GM10266 (cell line): ENCODE results near the gene FBH1.

Experiments used
- DNase-seq: peaks from one replicate; pipeline ENCODE4 v3.0.0; 2012; ENCODE audit errors: extremely low spot score
- CTCF ChIP-seq: IDR thresholded peaks from 2 replicates; pipeline ENCODE4 v1.5.1; 2012; ENCODE audit warnings: mild to moderate bottlenecking, low read depth; ENCODE audit not compliant: control insufficient read depth, insufficient read depth; ENCODE audit errors: missing control alignments

The FBH1 gene

GRCh38 chr10:5887641-5888040, 2.4 kb upstream of the FBH1 start:
- no peak for TF ChIP-seq CTCF
- no peak for DNase-seq

GRCh38 chr10:5888351-5888750, 1.7 kb upstream of the FBH1 start:
- no peak for DNase-seq
- no peak for TF ChIP-seq CTCF

GRCh38 chr10:5888843-5889623, 1.0 kb upstream of the FBH1 start:
- no peak for TF ChIP-seq CTCF
- DNase-seq, result peak; percentile 62

GRCh38 chr10:5890452-5890915, 441 bp downstream of the FBH1 start:
- TF ChIP-seq CTCF, result no peak
- DNase-seq, result peak; percentile 40

GRCh38 chr10:5891009-5891408, 966 bp downstream of the FBH1 start:
- DNase-seq, result no peak

GRCh38 chr10:5892007-5892406, 2.0 kb downstream of the FBH1 start:
- DNase-seq, result no peak
- TF ChIP-seq CTCF, result no peak

More at GRCh38 chr10:5891009-5891408, 966 bp downstream of the FBH1 start:
- TF ChIP-seq CTCF, result no peak

- no peak for TF ChIP-seq CTCF
- DNase-seq, result no peak
Observed at GRCh38 chr10:5893321-5893720, 3.3 kb downstream of the FBH1 start.
